KMS-11 (cell line): ENCODE measurements around the gene NDUFA1.
"Not testable (repeated sequence)": the region's sequence is repeated elsewhere in the genome, so short reads cannot be mapped to it uniquely, and the experiment has no call there.

ENCODE experiments used
- H2AFZ ChIP-seq: fragments of 200-600 bp; sonication (generic); 2 replicates; pipeline ENCODE4 v1.6.1; 2016; ENCODE audit warnings: antibody characterized with exemption, mixed run types, low read depth
- H3K27ac ChIP-seq: fragments of 200-600 bp; sonication (generic); 2 replicates; pipeline ENCODE4 v1.6.1; 2016; ENCODE audit warnings: mild to moderate bottlenecking, mixed run types
- H3K27me3 ChIP-seq: fragments of 200-600 bp; sonication (generic); 2 replicates; pipeline ENCODE4 v1.6.1; 2017; ENCODE audit warnings: mild to moderate bottlenecking, low read depth, mixed run types, moderate library complexity; ENCODE audit not compliant: insufficient read depth
- H3K36me3 ChIP-seq: fragments of 200-600 bp; sonication (generic); 2 replicates; pipeline ENCODE4 v1.6.1; 2017; ENCODE audit warnings: mild to moderate bottlenecking, mixed run types; ENCODE audit not compliant: insufficient read depth
- H3K4me1 ChIP-seq: fragments of 200-600 bp; sonication (generic); 2 replicates; pipeline ENCODE4 v1.6.1; 2016; ENCODE audit warnings: mild to moderate bottlenecking, low read depth, mixed run types; ENCODE audit not compliant: poor library complexity, severe bottlenecking
- H3K4me2 ChIP-seq: fragments of 200-600 bp; sonication (generic); 2 replicates; pipeline ENCODE4 v1.7.0; 2016; ENCODE audit warnings: mild to moderate bottlenecking, mixed run types
- H3K4me3 ChIP-seq: fragments of 200-600 bp; sonication (generic); IDR thresholded peaks from 2 replicates; pipeline ENCODE4 v1.6.1; 2017; ENCODE audit warnings: low read depth, low read length, mixed read lengths; ENCODE audit not compliant: insufficient read depth
- H3K79me2 ChIP-seq: fragments of 200-600 bp; sonication (generic); 2 replicates; pipeline ENCODE4 v1.6.1; 2016; ENCODE audit warnings: low read depth, mixed run types; ENCODE audit not compliant: insufficient read depth
- H3K9ac ChIP-seq: fragments of 200-600 bp; sonication (generic); 2 replicates; pipeline ENCODE4 v1.6.1; 2016; ENCODE audit warnings: mild to moderate bottlenecking, mixed run types
- H4K20me1 ChIP-seq: fragments of 200-600 bp; sonication (generic); 2 replicates; pipeline ENCODE4 v1.6.1; 2016; ENCODE audit warnings: mild to moderate bottlenecking, mixed run types; ENCODE audit not compliant: insufficient read depth
- CTCF ChIP-seq: fragments of 200-600 bp; sonication (generic); conservative IDR thresholded peaks from 2 replicates; pipeline ENCODE4 v1.6.1; 2017; ENCODE audit warnings: low read depth, mild to moderate bottlenecking, antibody characterized with exemption, low read length, moderate library complexity, mixed read lengths

The NDUFA1 gene

DNA sequence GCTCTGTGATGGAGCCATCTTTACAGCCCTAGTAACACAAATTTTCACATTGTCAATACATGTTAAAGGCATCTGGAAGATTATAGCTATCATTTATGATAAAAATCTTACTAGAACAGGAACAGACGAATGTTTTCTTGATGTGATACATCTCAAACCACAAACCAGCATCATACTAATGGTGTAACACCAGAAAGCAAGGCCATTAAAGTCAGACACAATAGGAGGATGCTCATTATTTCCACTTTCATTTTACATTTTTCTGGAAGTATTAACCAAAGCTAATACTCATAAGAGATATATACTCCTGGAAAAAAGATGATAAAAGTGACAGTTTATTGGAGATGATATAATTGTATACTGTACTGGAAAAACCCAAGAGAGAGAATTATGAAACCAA lies 29.3 kb downstream of the NDUFA1 start:
- TF ChIP-seq CTCF, result no peak
- Histone ChIP-seq H3K4me3 (no peak overlapping the region), H3K36me3 (no peaks in the 10 kb centered on the region)

DNA sequence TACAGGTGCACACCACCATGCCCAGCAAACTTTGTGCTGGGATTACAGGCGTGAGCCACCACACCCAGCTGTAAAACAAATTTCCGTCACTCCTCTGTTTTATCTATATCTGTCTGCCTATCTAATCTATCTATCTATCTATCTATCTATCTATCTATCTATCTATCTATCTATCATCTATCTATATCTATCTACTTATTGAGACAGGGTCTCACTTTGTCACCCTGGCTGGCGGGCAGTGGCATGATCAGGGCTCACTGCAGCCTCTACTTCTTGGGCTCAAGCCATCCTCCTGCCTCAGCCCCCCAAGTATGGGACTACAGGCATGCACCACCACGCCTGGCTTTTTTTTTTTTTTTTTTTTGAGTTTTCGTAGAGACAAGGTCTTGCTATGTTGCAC lies 44.7 kb downstream of the NDUFA1 start:
- H3K4me1 ChIP-seq, result no peaks in the 10 kb centered on the region
- H3K27me3 ChIP-seq, result no peaks in the 10 kb centered on the region
- H3K9ac ChIP-seq, result no peak overlapping the region
- H3K27ac ChIP-seq, result no peak overlapping the region
- H3K4me3 ChIP-seq, result no peak overlapping the region
- no peaks in the 10 kb centered on the region for H4K20me1 ChIP-seq
- no peak for TF ChIP-seq CTCF
- H2AFZ ChIP-seq, result no peak overlapping the region
- no peaks in the 10 kb centered on the region for H3K79me2 ChIP-seq
- H3K4me2 ChIP-seq, result no peak overlapping the region
- no peaks in the 10 kb centered on the region for H3K36me3 ChIP-seq

More for the DNA sequence above, 29.3 kb downstream of the NDUFA1 start:
- Histone ChIP-seq H3K27ac (no peak overlapping the region), H3K4me1 (no peaks in the 10 kb centered on the region), H2AFZ (no peak overlapping the region), H3K27me3 (no peaks in the 10 kb centered on the region), H3K4me2 (no peak overlapping the region), H4K20me1 (no peaks in the 10 kb centered on the region), H3K9ac (no peak overlapping the region), H3K79me2 (no peaks in the 10 kb centered on the region)

- Histone ChIP-seq H3K79me2 (no peaks in the 10 kb centered on the region), H3K4me3 (no peak overlapping the region), H3K9ac (no peak overlapping the region), H3K4me1 (no peaks in the 10 kb centered on the region), H3K27ac (no peak overlapping the region), H3K27me3 (no peaks in the 10 kb centered on the region), H3K4me2 (no peak overlapping the region), H3K36me3 (no peaks in the 10 kb centered on the region), H4K20me1 (no peaks in the 10 kb centered on the region), H2AFZ (no peak overlapping the region)
- no peak for TF ChIP-seq CTCF
Measured at GRCh38 chrX:119917877-119918276, 46.2 kb downstream of the NDUFA1 start.

DNA sequence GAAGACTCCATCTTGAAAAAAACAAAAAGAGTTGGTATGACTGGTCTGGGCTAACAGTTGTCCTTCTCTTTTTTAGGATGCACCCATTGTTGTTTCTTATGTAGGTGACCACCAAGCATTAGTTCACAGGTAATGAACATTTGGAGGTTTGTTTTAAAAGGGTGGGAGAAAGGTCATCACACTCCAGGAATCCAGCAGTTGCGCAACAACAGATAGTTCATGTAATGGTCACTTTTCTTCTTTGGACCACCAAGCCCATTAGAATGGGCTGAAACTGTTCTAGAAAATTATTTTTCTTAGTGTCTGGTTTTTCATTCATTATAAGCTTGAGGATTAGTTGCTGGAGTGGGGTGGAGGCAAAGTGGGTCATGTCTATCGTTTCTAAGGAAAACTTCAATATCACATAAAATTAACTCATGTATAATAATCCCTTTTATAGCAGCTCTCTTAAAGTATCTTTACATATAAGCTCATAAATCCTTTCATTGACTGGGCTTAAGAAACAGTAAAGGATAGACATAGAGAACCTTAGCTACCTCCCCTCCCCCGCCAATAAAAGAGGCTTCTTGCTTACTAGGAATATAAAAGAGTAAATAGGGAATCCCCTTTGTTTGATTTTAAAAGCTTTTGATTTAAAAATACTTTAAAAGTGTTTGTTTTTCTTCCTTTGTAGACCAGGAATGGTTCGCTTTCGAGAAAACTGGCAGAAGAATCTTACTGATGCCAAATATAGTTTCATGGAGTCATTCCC lies 48.4 kb downstream of the NDUFA1 start:
- no peaks in the 10 kb centered on the region for H3K27me3 ChIP-seq
- H2AFZ ChIP-seq, result no peak overlapping the region
- H3K4me3 ChIP-seq, result no peak overlapping the region
- H3K4me2 ChIP-seq, result no peak overlapping the region
- no peak overlapping the region for H3K9ac ChIP-seq
- no peaks in the 10 kb centered on the region for H4K20me1 ChIP-seq
- H3K36me3 ChIP-seq, result no peaks in the 10 kb centered on the region
- no peak for TF ChIP-seq CTCF
- no peaks in the 10 kb centered on the region for H3K4me1 ChIP-seq
- H3K79me2 ChIP-seq, result no peaks in the 10 kb centered on the region
- H3K27ac ChIP-seq, result no peak overlapping the region

DNA sequence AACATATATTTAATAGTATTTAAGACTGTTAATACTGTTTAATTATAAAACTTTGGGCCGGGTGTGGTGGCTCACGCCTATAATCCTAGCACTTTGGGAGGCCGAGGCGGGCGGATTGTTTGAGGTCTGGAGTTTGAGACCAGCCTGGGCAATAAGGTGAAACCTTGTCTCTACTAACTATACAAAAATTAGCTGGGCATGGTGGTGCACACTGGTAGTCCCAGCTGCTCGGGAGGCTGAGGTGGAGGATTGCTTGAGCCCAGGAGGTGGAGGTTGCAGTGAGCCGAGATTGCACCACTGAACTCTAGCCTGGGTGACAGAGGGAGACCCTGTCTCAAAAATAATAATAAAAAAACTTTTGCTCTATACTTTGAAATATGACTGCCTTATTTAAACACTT lies 50.8 kb downstream of the NDUFA1 start:
- not testable (repeated sequence) for H4K20me1 ChIP-seq, H3K4me1 ChIP-seq, H3K79me2 ChIP-seq, H3K36me3 ChIP-seq, H3K4me2 ChIP-seq, H3K27me3 ChIP-seq, H2AFZ ChIP-seq, H3K27ac ChIP-seq, H3K4me3 ChIP-seq, H3K9ac ChIP-seq
